ENCODE results near the gene GTF2H3.

Gene GTF2H3

GRCh38 chr12:123667771-123668170 lies 34.1 kb downstream of the GTF2H3 start:
- Mint-ChIP-seq H3K4me3 (no peak overlapping the region), H3K27me3 (ENCODE audit: low read depth, poor library complexity) (peaks cover 7% of the 10 kb centered on the region), H3K36me3 (ENCODE audit: low read depth) (peaks cover 24% of the 10 kb centered on the region), H3K4me1 (peaks cover 11% of the 10 kb centered on the region), H3K27ac (no peak overlapping the region), H3K9me3 (peaks cover 15% of the 10 kb centered on the region)
- TF ChIP-seq CTCF (IDR thresholded peaks at IDR 0.05), result no peak
- no peak for DNase-seq

- TF ChIP-seq CTCF (IDR thresholded peaks at IDR 0.05), result no peak
- peaks cover 17% of the 10 kb centered on the region for H3K4me1 Mint-ChIP-seq
- no peak within 1 kb of the TSS for H3K27ac Mint-ChIP-seq
Measured at GRCh38 chr12:123670882-123671728, 37.5 kb downstream of the GTF2H3 start, which contains the start of gene TCTN2. TSS of gene TCTN2 (plus strand) at chr12:123671113. CDS start at chr12:123671241, 128 bp downstream.

GRCh38 chr12:123671876-123672275 lies 38.2 kb downstream of the GTF2H3 start:
- H3K9me3 Mint-ChIP-seq, result no peaks in the 10 kb centered on the region
- H3K27me3 Mint-ChIP-seq (ENCODE audit: low read depth, poor library complexity), result peaks cover 3% of the 10 kb centered on the region
- no peak for DNase-seq
- TF ChIP-seq CTCF (IDR thresholded peaks at IDR 0.05), result no peak
- peaks cover 33% of the 10 kb centered on the region for H3K36me3 Mint-ChIP-seq (ENCODE audit: low read depth)
- H3K4me1 Mint-ChIP-seq, result peaks cover 17% of the 10 kb centered on the region
- H3K27ac Mint-ChIP-seq, result no peak overlapping the region
- H3K4me3 Mint-ChIP-seq, result peak overlapping the region; percentile 92

More at GRCh38 chr12:123670882-123671728, 37.5 kb downstream of the GTF2H3 start, which contains the start of gene TCTN2:
- peak; percentile 97 for DNase-seq
- H3K9me3 Mint-ChIP-seq, result no peaks in the 10 kb centered on the region
- peak within 1 kb of the TSS; percentile 92 for H3K4me3 Mint-ChIP-seq
- peaks cover 3% of the 10 kb centered on the region for H3K27me3 Mint-ChIP-seq (ENCODE audit: low read depth, poor library complexity)
- H3K36me3 Mint-ChIP-seq (ENCODE audit: low read depth), result peaks cover 27% of the 10 kb centered on the region

- Mint-ChIP-seq H3K36me3 (ENCODE audit: low read depth) (peaks cover 63% of the 10 kb centered on the region), H3K4me1 (peaks cover 17% of the 10 kb centered on the region), H3K4me3 (no peak overlapping the region), H3K27ac (no peak overlapping the region), H3K27me3 (ENCODE audit: low read depth, poor library complexity) (no peaks in the 10 kb centered on the region), H3K9me3 (no peaks in the 10 kb centered on the region)
- DNase-seq, result no peak
- TF ChIP-seq CTCF (IDR thresholded peaks at IDR 0.05), result no peak
Measured at GRCh38 chr12:123675436-123675835, 41.8 kb downstream of the GTF2H3 start.

GRCh38 chr12:123676616-123677320 lies 43.1 kb downstream of the GTF2H3 start:
- H3K4me1 Mint-ChIP-seq, result peaks cover 13% of the 10 kb centered on the region
- no peak for TF ChIP-seq CTCF (IDR thresholded peaks at IDR 0.05)
- DNase-seq, result no peak
- H3K27ac Mint-ChIP-seq, result no peak overlapping the region
- no peaks in the 10 kb centered on the region for H3K27me3 Mint-ChIP-seq (ENCODE audit: low read depth, poor library complexity)
- no peaks in the 10 kb centered on the region for H3K9me3 Mint-ChIP-seq
- peaks cover 76% of the 10 kb centered on the region for H3K36me3 Mint-ChIP-seq (ENCODE audit: low read depth)
- no peak overlapping the region for H3K4me3 Mint-ChIP-seq

Data from nephron progenitor cell (in vitro differentiated cells).